GM04503 (cell line): ENCODE data around the gene CELSR3.
A peak's percentile ranks its signal among the peaks of the same experiment; 100 is the strongest.

Source experiments
- DNase-seq: peaks from one replicate; pipeline ENCODE4 v3.0.0-alpha.2; 2012; ENCODE audit warnings: low read depth

Gene CELSR3

DNA sequence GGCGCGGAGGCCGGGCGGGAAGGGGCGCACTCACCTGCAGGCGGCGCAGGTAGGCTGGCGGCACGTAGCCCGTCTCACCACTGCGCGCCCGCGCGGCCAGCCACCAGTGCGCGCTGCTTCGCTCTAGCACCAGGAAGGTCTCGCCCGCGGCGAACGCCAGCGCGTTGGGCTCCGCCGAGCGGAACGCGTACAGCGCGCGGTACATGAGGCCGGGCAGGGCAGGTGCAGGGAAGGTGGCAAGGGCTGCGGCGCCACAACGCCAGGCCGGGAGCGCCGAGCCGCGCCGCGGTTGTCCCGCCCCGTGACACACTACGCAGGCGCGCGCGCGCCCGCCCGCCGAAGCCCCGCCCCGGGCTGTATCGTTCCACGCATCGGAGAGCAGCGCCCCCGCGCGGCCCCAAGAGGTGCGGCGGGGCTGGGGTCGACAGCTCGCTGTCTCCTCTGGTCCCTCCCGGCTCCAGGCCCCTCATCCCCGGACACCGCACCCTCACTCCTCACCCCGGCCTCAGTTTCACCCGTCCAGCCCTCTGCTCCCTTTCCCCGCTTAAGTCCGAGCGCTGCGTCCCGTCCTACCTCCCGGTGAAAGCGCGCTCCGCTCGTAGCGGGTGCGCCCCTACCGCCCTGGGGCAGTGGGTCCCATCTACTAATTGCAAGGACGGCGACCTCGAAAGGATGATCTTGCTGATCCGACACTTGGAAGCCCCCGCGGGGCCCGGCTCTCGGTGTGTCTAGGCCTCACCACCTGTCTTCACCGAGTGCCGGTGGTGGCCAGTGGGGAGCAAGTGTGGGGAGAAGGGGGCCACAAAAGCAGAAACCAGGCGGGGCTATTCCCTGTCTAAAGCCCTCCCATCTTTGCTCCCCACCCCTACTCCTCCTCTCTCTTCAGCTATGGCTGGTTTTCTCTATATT, 23.2 kb upstream of the CELSR3 start, which contains the start of gene NCKIPSD:
Gene NCKIPSD (minus strand): TSS at position 313 of the 909 bp plus-strand sequence. CDS start 108 bp downstream, at position 205.
- DNase-seq = no peak

DNA sequence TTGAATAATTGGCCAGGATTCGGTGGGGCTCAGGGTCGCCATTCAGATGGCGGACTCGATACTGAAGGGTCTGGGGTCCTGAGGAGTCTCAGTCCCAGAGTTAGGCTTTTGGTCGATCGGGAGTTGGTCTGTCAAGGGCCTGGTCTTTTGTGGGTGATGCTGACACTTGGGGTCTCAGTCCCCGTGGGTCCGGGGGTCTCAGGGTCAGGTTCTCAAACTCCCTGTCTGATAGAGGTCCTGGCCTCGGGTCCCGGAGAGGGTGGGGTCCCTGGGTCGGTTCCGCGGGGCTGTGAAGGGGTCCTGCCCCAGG, 22.6 kb upstream of the CELSR3 start:
- DNase-seq = no peak

DNA sequence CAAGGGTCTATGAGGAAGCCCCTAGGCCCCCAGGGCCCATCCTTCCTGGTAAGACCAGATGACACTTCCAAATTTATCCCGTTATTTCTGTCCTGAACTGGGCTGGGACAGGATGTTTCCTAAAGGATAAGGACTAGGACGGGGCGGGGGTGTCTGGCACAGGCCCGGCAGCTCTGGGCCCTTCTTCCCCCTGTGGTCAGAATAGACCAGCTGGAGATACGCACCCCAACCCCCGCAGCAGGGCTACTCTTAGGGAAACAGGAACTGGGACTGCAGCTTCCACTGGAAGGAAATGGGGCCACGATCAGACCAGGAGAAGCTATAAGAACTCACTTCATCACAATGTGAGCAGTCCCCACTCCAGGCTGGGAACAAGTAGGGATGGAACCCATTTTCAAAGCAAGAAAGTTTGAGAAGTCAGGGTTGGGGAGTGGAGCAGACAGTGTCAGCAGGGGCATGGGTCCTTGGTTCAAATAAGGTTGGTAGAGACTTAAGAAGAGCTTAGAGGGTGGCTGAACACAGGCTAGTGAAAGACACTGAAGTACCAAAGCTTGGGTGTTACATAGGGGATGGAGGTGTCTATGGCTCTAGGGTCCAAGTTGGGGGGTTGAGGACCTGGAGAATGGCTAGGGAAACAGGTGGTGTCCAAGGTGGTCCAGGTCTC, 21.9 kb upstream of the CELSR3 start:
- DNase-seq = no peak

DNA sequence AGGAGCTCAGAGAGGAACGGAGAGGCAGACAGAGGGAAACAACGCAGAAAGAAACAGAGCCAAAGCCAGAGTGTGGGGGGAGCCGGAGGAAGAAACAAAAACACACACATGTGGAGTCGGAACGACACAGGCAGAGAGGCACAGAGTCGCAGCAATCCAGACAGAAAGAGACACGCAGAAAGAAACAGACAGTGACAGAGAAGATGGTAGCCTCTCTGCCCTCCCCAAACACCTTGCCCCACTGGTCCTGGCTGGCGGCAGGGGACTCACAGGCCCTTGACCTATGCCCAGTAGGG, 21.3 kb upstream of the CELSR3 start:
- no peak for DNase-seq

DNA sequence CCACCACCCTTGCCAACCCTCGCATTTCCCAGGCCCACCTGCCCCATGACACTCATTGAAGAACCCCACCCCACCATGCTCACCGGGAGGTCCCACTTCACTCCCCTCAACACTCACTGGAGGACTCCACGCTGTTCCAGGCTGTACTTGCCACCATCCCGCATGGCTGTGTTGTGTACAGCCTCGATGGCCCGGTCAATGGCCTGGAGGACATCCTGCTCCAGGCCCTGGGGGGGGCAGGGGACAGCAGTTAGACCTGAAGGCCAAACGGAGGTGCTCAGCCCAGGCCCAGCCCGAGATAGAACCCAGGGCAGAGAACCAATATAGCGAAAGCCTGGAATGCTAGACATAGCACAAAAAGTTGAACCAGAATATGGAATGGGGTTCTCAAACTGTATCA, 20.1 kb upstream of the CELSR3 start:
- no peak for DNase-seq

DNA sequence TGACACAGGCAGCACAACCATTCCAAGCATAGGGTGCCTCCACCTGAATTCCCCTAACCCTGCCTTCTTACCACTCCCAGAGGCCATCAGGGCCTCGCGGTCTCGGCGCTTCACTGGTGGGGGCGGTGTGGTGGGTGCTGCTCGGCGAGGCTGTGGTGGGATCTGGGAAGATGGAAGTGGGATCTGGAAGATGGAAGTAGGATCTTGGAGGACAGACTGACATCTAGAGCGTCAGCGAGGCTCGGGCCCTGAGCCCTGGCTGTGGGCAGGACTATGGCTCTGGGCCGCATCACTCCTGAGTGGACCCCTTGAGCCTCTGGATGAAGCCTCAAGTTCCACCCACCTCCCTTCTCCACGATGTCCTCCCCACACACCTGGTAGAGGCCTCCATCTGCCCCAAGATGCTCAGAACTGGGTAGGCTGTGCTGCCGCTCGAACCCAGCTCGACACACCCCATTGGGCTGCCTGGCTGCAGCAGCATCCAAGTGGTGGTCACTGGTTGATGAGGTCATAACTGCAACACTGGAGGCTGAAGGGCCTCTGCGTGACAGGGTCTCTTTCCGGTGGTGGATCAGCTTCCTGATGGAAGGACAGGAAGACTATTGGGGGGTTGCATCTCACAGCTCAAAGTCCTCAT, 19.4 kb upstream of the CELSR3 start:
- no peak for DNase-seq

DNA sequence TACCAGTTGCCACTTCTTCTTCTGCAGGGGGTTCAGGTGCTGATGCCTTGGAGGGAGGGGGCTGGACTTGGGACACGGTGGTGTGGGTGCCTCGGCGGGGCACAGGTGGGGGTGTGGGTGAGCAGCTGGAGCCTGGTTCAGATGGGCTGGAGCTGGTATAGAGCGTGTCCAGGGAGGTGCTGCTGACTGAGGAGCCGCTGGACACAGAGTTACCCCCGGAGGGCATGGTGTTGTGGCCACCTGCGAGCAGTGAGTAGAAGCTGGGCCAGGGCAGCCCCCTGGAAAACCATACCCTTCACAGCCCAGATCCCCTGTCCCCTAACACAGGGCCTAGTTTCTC, 18.8 kb upstream of the CELSR3 start:
- no peak for DNase-seq

DNA sequence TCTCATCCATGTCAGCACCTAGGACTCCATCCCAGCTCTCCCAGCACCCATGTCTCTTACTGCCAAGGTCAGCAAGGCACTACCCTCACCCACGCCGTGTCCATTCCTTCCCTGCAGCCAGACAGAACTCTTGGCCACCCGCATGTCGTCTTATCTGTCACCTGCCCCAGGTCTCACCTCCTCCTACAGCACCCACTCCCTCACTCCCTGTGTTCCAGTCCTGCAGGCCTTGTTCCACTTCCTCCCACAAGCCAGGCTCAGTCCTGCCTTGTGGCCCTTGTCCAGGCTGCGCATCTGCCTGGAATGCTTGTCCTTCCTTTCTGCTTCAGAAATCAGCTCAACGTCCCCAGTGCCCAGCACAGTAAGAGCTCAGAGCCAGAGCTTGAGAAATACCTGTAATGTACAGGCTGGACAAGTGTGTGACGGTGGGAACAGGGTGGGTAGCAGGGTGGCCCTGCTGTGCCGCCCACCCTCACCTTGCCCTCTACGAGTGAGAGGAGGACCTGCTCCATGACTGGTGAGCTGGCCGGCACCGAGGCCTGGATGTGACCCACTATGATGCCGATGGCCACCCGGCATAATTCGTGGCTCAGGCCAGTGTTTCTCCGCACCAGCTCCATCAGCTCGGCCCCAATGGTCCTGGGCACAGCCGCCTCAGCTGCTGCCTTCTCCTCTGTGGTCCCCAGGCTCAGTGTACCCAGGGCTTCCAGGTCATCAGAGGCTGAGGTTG, 18.3 kb upstream of the CELSR3 start:
- DNase-seq = no peak

DNA sequence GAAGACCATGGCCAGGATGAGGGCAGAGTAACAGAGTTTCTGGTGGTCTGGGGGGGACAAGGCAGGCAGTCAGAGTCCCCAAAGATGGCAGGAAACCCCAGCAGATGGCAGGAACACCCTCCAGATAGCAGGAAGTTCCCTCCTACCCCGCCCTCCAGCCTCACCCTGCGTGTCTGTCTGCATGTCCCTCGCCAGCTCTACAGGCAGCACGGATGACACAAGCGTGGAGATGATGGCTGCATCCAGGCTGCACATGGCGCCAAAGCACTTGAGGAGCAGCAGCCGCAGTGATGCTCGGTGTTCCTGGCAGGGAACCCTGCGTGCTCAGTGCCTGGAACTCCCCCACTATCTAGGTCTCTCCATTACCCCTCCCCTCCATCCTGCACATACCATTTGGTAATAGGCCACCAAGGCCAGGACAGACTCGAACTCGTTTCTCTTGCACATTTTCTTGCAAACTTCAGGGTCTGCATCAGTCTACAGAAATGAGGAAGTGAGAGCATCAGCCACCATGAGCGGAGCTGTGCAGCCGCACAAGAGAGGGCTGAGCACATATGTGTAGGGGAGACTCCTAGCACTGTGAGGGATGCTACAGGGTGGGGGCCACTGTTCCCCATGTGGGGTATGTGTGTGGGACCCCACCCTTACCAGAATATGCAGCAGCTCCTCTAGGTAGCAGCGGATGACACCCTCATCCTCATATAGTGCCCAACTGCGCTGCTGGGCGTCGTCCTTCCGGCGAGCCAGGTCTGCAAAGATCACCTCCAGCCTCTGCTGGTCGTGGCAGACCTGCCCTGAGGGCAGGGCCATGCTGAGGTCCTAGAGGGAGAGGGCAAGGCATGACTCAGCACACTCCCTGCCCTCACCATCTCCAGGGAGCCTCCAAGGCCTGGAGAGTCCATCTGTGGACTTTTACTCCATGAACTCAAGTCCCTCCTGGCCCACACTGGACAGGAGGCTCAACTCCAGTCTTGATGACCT, 17.0 kb upstream of the CELSR3 start:
- DNase-seq = no peak

DNA sequence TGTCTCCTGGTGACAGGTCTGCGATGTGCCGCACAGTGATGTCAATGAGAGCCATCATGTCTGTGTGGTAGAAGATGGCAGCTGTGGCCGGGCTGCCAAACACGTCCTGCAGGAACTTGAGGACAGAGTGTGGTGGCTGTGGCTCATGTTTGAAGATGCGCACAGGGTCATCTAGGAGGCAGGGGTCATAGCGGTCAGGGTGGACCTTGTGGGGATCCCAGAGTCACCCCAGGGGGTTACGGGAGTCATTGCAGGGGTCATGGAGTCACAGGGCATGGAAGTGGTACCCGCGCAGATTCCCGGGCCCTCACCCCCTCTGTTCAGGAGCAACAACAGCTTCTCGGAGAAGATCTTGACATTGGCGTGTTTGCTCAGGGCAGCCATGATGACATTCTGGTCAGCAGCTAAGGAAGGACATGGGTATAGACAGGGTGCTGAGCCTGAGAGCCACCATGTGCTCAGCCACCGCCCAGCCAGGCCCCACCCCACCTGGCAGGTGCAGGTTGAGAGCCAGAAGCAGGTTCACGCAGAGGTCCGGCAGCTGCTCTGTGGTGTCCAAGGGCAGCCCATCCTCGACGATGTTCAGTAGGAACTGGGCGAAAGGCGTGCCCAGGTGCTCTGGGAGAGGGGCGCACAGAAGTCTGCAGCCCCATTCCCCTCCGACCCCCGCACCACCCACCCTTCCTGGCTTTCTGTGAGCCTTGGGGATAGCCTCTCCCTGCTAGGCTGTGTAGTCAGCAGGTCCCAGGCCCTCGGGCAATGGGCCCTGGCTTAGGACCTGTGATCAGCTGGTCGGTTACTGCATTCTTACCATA, 16.1 kb upstream of the CELSR3 start:
- DNase-seq = no peak

DNA sequence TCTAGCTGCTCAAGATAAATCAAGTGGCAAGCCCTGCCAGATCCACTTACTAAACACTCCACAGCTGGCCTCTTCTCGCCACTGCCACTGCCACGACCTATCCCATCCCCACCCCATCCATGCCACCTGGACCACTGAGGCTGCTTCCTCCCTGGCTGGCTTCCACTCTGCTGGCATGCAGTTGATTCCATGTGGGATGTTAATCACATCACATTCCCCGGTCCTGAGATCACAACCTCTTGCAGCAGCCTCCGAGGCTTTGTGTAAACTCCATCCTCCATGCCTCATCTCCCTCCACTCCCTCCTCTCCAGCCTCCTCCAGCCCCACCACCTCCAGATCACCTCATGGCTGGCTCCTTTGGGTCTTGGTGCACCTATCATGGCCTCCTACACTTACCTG, 15.4 kb upstream of the CELSR3 start:
- no peak for DNase-seq

DNA sequence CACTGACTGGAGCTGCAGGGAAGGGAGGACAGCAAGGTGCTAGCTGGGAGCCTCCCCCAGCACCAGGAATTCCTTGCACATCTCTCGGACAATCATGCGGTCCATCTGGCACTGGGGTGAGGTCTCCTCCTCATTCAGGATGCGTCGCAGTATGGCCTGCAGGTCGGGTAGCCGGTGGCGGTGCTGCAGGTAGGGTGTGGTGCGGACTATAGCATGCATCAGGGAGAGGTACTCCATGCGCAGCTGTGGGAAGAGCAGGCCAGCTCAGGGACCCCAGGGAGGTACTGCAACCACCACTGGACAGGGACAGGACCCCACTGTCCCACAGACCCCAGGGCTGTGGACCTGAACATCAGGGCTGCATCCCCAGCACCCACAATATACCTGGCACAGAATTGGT, 11.8 kb upstream of the CELSR3 start:
- no peak for DNase-seq

DNA sequence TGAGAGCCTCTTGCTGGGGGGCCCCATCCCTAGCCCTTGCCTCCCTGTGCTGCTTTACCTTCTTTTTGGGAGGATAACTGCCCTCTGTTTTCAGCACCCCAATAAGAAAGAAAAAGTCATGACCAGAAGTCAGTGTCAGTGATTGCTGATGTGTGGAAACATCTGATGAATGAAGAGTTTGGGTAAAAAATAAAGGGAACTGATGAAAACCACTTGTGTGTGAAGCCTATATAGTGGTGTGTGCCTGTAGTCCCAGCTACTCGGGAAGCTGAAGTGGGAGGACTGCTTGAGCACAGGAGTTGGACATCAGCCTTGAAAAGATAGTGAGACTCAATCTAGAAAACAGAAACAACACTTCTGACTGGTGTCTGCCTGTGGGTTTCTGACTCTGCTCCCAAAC, 9.8 kb upstream of the CELSR3 start:
- no peak for DNase-seq

DNA sequence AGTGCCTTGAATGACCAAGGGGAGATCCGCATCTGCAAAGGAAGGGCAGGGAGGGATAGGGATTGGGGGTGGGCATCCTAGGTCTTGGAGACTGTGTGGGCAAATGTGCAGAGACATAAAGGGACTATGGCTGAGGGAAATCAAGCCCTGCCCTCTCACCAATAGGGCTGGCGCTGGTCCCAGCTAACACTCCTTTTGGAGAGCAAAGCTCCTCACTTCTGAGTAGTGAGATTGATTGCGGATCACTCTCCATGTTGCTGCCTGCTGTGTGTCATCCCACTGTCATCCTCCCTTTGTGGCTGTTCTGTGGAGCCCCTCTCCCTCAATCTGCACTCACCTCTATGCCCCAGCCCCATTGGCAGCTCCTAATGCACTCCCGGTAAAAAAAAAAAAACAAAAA, 2.2 kb upstream of the CELSR3 start:
- DNase-seq = no peak

DNA sequence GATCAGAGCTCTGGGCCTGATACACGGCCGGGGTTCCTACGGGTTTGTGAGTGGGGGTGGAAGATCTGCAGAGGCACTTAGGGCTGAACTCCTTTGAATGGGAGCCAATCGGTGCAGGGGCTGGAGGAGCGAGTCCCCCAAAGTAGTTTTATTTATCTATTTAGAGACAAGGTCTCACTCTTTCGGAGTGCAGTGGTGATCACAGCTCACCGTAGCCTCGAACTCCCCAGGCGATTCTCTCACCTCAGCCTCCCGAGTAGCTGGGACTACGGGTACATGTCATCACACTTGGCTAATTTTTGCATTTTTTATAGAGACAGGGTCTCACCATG, 1.6 kb upstream of the CELSR3 start:
- DNase-seq = no peak

DNA sequence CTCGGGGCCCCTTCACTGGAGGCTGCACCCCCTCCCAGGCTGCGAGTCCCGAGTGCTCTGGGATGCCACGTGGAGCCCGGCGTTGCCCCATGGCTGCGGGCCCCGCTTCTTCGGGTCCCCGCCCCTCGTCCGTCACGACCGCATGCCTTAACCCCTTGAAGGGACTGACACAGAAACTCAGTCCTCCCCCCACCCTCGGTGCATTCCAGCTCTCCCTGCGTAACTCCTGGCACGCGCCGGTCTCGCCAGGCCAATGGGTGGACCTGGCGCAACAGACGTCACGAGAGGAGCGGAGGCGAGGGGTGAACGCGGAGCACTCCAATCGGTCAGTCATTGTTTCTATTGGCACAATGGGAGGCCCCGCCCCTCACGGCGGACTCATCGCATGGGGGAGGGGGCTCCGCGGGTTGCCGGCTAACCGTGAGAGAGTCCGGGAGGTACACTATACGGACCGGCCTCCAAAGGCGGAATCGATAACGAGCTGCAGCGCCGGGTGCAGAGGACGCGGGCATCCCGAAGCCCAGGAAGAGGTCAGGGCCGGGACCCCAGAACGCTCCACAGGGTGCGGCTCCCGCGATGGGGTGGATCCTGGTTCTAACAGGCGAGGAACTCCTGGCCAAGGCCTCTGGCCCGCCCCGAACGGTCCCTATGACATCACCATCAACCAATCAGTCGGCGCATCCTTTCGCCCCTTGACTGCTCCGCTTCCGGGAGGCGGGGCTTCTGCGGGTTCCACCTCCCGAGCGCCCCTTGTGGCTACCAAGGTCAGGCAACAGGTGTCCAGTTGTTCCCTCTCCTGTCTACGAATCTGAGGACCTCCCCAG, 1.0 kb upstream of the CELSR3 start:
- peak; percentile 92 for DNase-seq

DNA sequence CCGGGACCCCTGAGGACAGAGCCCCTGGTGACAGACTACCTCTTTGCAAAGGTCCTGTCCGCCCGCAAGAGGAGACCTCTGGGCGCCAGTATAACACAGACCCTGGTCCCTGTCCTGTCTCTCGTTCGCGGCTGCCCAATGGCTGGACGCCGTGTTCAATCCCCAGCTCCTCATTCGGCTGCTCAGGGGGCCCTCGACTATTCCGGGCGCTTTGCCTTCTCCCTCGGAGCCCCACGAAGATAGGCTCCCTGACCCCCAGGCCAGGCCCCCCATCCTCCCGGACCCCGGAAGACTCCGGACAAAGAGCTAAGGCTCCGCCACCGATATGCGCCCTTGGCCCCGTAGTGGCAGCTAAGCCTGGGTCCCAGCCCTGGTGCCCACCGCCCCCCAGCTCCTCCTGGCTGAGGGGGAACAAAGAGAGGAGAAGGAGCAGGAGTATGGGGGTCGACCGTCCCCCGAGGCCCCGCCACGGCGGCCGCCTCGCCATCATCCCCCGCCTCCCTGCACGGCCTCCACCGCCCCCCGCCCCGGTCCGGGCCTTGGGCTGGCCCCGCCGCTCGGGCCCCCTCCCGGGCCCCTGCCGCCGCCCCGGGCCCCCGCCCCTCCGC, 437 bp downstream of the CELSR3 start:
- DNase-seq = no peak

DNA sequence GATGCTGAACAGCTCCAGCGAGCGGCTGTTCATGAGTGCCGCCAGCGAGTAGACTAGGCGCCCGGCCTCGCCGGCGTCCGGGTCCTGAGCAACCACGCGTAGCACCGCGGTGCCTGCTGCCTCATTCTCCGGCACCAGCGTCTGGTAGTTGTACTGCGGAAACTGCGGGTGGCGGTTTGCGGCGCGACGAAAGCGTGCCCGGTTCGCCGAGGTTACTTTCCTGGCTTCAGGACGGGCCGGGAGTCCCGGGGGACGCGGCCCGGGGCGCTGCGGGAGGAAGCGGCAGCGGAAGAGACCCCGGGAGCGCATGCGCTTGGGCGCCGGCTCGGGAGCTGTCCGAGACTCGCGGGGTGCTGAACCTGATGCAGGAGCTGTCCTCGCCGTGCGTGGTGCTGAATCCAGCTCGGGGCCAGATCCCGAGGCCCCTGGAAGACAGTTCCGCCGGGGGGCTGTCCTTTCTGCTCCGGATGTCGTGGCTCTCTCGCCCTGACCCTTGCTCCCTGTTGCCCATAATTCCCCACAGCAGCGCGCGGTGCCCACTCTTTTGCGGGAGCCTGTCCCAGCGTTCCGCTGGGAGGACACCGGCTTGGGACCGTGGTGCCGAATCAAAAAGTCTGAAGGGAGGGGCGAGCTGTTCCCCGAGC, 1.1 kb downstream of the CELSR3 start:
- DNase-seq = no peak

DNA sequence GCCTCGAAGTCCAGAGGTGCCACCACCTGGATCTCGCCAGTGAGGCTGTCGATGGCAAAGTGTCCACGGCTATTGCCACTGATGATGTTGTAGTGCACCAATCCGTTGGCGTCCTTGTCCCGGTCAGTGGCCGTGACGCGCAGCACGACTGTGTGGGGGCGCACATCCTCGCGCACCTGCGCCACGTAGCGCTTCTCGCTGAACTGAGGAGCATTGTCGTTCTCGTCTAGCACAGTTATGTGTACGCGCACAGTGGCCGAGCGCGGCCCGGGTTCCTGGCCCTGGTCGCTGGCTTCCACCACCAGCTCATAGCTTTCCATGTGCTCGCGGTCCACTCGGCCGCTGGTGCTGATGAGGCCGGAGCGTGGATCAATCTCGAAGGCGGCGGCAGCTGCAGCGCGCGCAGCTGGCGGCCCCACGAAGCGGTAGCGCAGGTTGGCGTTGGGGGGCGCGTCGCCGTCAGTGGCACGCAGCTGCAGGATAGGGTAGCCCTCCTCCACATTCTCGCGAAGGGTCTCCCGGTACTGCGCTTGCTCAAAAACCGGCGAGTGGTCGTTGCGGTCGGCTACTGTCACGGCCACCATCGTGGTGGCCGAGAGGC, 1.8 kb downstream of the CELSR3 start:
- no peak for DNase-seq
